GM06990 (cell line): ENCODE measurements around the gene WNT4.

Source experiments
- DNase-seq: peaks from one replicate; pipeline ENCODE4 v3.0.0-alpha.2; 2011; ENCODE audit not compliant: insufficient read length; ENCODE audit errors: extremely low read depth
- H3K27me3 ChIP-seq: replicated peaks from 2 replicates; pipeline ENCODE4 v1.6.0; 2011; ENCODE audit warnings: low read length; ENCODE audit not compliant: control insufficient read depth, insufficient read depth
- H3K36me3 ChIP-seq: 2 replicates; pipeline ENCODE4 v1.5.1; 2011; ENCODE audit warnings: low read length; ENCODE audit not compliant: control insufficient read depth, insufficient read depth
- H3K4me3 ChIP-seq: replicated peaks from 2 replicates; pipeline ENCODE4 v1.5.1; 2011; ENCODE audit warnings: low read depth, mild to moderate bottlenecking, control low read depth, low read length
- CTCF ChIP-seq: IDR thresholded peaks from 2 replicates; pipeline ENCODE4 v1.5.1; 2011; ENCODE audit warnings: low read length, control low read depth, mild to moderate bottlenecking, inconsistent platforms; ENCODE audit not compliant: insufficient read depth, poor library complexity, severe bottlenecking

The WNT4 gene

GRCh38 chr1:22159891-22160290 is 17.0 kb upstream of the WNT4 start:
- Histone ChIP-seq H3K36me3 (no peaks in the 10 kb centered on the region), H3K27me3 (no peaks in the 10 kb centered on the region; the same call in 1 of the 2 replicates), H3K4me3 (no peak overlapping the region)
- DNase-seq, result no peak
- TF ChIP-seq CTCF, result no peak

- Histone ChIP-seq H3K36me3 (no peaks in the 10 kb centered on the region), H3K27me3 (no peaks in the 10 kb centered on the region; the same call in 1 of the 2 replicates), H3K4me3 (no peak overlapping the region)
- no peak for DNase-seq
- TF ChIP-seq CTCF, result no peak
Measured at GRCh38 chr1:22158654-22159053, 15.8 kb upstream of the WNT4 start.

- DNase-seq, result no peak
- H3K4me3 ChIP-seq, result no peak overlapping the region
- no peak for TF ChIP-seq CTCF
- no peaks in the 10 kb centered on the region for H3K36me3 ChIP-seq
- no peaks in the 10 kb centered on the region; the same call in 1 of the 2 replicates for H3K27me3 ChIP-seq
Measured at GRCh38 chr1:22157359-22157966, 14.6 kb upstream of the WNT4 start.

GRCh38 chr1:22155517-22155916 is 12.6 kb upstream of the WNT4 start:
- no peak for DNase-seq
- Histone ChIP-seq H3K27me3 (no peaks in the 10 kb centered on the region), H3K36me3 (no peaks in the 10 kb centered on the region), H3K4me3 (no peak overlapping the region)
- TF ChIP-seq CTCF, result no peak

GRCh38 chr1:22154626-22155025 is 11.7 kb upstream of the WNT4 start:
- Histone ChIP-seq H3K27me3 (no peaks in the 10 kb centered on the region), H3K4me3 (no peak overlapping the region)

More at GRCh38 chr1:22154626-22155025, 11.7 kb upstream of the WNT4 start:
- no peak for DNase-seq
- H3K36me3 ChIP-seq, result no peaks in the 10 kb centered on the region
- no peak for TF ChIP-seq CTCF
